WTC11 (cell line): ENCODE results near the gene JAKMIP3. TPM values are rescaled to one million over a fixed set of nuclear protein-coding genes. Genes with fewer than 3 reads are reported as not detected.

Source experiments
- ATAC-seq: fragments of 200-7000 bp; cut with Tn5 transposase; 2 replicates; pipeline ENCODE4 v1.10.0; 2021; ENCODE audit warnings: mild to moderate bottlenecking, moderate library complexity
- CTCF ChIA-PET: fragments of 300-600 bp; sonication (Branson Sonifier 250); formaldehyde crosslinking; loops from one replicate; lab custom pipeline; 2021; ENCODE audit warnings: antibody characterized with exemption; lab: Charles Lee
- POLR2A ChIA-PET: fragments of 350-600 bp; sonication (Branson Sonifier 250); formaldehyde crosslinking; loops from one replicate; lab custom pipeline; 2021; ENCODE audit warnings: antibody characterized with exemption; lab: Charles Lee
- DNase-seq: peaks from one replicate; pipeline ENCODE4 v3.0.0; 2021; ENCODE audit warnings: low spot score
- H3K27ac Mint-ChIP-seq: 2 replicates; pipeline ENCODE4 v1.8.0; 2021; ENCODE audit warnings: mixed read lengths
- H3K27me3 Mint-ChIP-seq: 2 replicates; pipeline ENCODE4 v1.8.0; 2021; ENCODE audit warnings: low read depth, mild to moderate bottlenecking, moderate library complexity, mixed read lengths
- H3K36me3 Mint-ChIP-seq: 2 replicates; pipeline ENCODE4 v1.8.0; 2021; ENCODE audit warnings: mixed read lengths
- H3K4me1 Mint-ChIP-seq: 2 replicates; pipeline ENCODE4 v1.8.0; 2022; ENCODE audit warnings: mixed read lengths
- H3K4me3 Mint-ChIP-seq: 2 replicates; pipeline ENCODE4 v1.8.0; 2021; ENCODE audit warnings: mild to moderate bottlenecking, moderate library complexity, mixed read lengths
- H3K9me3 Mint-ChIP-seq: 2 replicates; pipeline ENCODE4 v1.8.0; 2021; ENCODE audit warnings: mixed read lengths
- ATF1 ChIP-seq: sonication (generic); formaldehyde crosslinking; IDR thresholded peaks from 2 replicates; pipeline ENCODE4 v1.8.1; 2023; ENCODE audit warnings: mild to moderate bottlenecking, moderate library complexity, missing genetic modification reagents
- ATF2 ChIP-seq: sonication (generic); formaldehyde crosslinking; IDR thresholded peaks from 2 replicates; pipeline ENCODE4 v1.8.1; 2022; ENCODE audit warnings: low read depth, missing genetic modification reagents, borderline replicate concordance
- E2F5 ChIP-seq: sonication (generic); formaldehyde crosslinking; IDR thresholded peaks from 2 replicates; pipeline ENCODE4 v1.8.1; 2022; ENCODE audit warnings: mild to moderate bottlenecking, moderate library complexity, missing genetic modification reagents
- EMX1 ChIP-seq: fragments of 250-450 bp; sonication (Bioruptor Pico); IDR thresholded peaks from 2 replicates; pipeline ENCODE4 v1.8.0; 2021; ENCODE audit warnings: mild to moderate bottlenecking
- ESRRA ChIP-seq: sonication (generic); formaldehyde crosslinking; IDR thresholded peaks from 2 replicates; pipeline ENCODE4 v1.8.1; 2022; ENCODE audit warnings: mild to moderate bottlenecking, missing genetic modification reagents, borderline replicate concordance
- MLX ChIP-seq: sonication (generic); formaldehyde crosslinking; IDR thresholded peaks from 2 replicates; pipeline ENCODE4 v1.8.1; 2023; ENCODE audit warnings: mild to moderate bottlenecking, missing genetic modification reagents, moderate library complexity
- PRDM15 ChIP-seq: sonication (generic); formaldehyde crosslinking; IDR thresholded peaks from 2 replicates; pipeline ENCODE4 v1.8.0; 2022; ENCODE audit warnings: missing genetic modification reagents
- SMAD3 ChIP-seq: sonication (generic); formaldehyde crosslinking; IDR thresholded peaks from 2 replicates; pipeline ENCODE4 v1.8.0; 2022; ENCODE audit warnings: missing genetic modification reagents, mild to moderate bottlenecking, borderline replicate concordance
- SOX15 ChIP-seq: fragments of 250-450 bp; sonication (Bioruptor Pico); IDR thresholded peaks from 2 replicates; pipeline ENCODE4 v1.9.0; 2021; ENCODE audit warnings: mild to moderate bottlenecking
- TP53 ChIP-seq: sonication (generic); formaldehyde crosslinking; IDR thresholded peaks from 2 replicates; pipeline ENCODE4 v1.8.1; 2023; ENCODE audit warnings: mild to moderate bottlenecking, missing genetic modification reagents
- USF2 ChIP-seq: sonication (generic); formaldehyde crosslinking; IDR thresholded peaks from 2 replicates; pipeline ENCODE4 v1.8.1; 2023; ENCODE audit warnings: mild to moderate bottlenecking, missing genetic modification reagents, moderate library complexity
- ZNF232 ChIP-seq: sonication (generic); formaldehyde crosslinking; IDR thresholded peaks from 2 replicates; pipeline ENCODE4 v1.8.0; 2022; ENCODE audit warnings: mild to moderate bottlenecking, missing genetic modification reagents
- ZNF416 ChIP-seq: fragments of 250-450 bp; sonication (Bioruptor Pico); IDR thresholded peaks from 2 replicates; pipeline ENCODE4 v1.9.0; 2021; ENCODE audit warnings: mild to moderate bottlenecking, inconsistent platforms
- ZNF671 ChIP-seq: fragments of 250-450 bp; sonication (Bioruptor Pico); IDR thresholded peaks from 2 replicates; pipeline ENCODE4 v1.8.0; 2021; ENCODE audit warnings: mild to moderate bottlenecking
- total RNA-seq: library from RNA; stranded (reverse); gene quantifications from 3 replicates; pipeline ENCODE4 v1.2.3, GENCODE V29; 2021

JAKMIP3 gene
- total RNA-seq, 1 experiment from 2014 or later = 1.7 TPM

GRCh38 chr10:132045324-132045723, 20.4 kb upstream of the JAKMIP3 start (continued):
- no peak for TF ChIP-seq ATF1 (CRISPR knock-in tag)
- TF ChIP-seq PRDM15 = no peak
- TF ChIP-seq USF2 (CRISPR knock-in tag) = no peak
- TF ChIP-seq TP53 (CRISPR knock-in tag) = no peak
- TF ChIP-seq SOX15 (CRISPR knock-in tag) = no peak
- no peak for TF ChIP-seq ATF2 (CRISPR knock-in tag)
- TF ChIP-seq EMX1 (CRISPR knock-in tag) = no peak
- TF ChIP-seq MLX = no peak

- CTCF ChIA-PET = interaction anchor here (1.0 to 1.2 kb wide), 3 partner anchors 25 to 95 kb away, joined by 3 to 4 read pairs (median 3); no protein-coding TSS in a partner anchor
- Mint-ChIP-seq H3K9me3 (peaks cover 8% of the 10 kb centered on the region), H3K4me1 (peaks cover 29% of the 10 kb centered on the region), H3K36me3 (peaks cover 7% of the 10 kb centered on the region)
- DNase-seq = no peak
- no peak for TF ChIP-seq ZNF416 (CRISPR knock-in tag)
- TF ChIP-seq, all 79 proteins: peak for 0
- POLR2A ChIA-PET = no interaction called here
- H3K4me3 Mint-ChIP-seq = no peak overlapping the region
- no peak for ATAC-seq
- H3K27ac Mint-ChIP-seq = no peak overlapping the region
- no peaks in the 10 kb centered on the region; the same call in 1 of the 2 replicates for H3K27me3 Mint-ChIP-seq
Measured at GRCh38 chr10:132047575-132048293, 18.0 kb upstream of the JAKMIP3 start.

GRCh38 chr10:132048294-132048667, 17.5 kb upstream of the JAKMIP3 start:
- H3K27ac Mint-ChIP-seq = no peak overlapping the region
- ATAC-seq (no peak), DNase-seq (no peak)
- H3K4me1 Mint-ChIP-seq = peaks cover 29% of the 10 kb centered on the region
- POLR2A ChIA-PET = no interaction called here
- CTCF ChIA-PET = interaction anchor here (0.6 to 1.2 kb wide), 3 partner anchors 94 to 141 kb away, joined by 3 to 4 read pairs (median 3); no protein-coding TSS in a partner anchor
- H3K9me3 Mint-ChIP-seq = peaks cover 13% of the 10 kb centered on the region
- no peak for TF ChIP-seq ZNF232 (CRISPR knock-in tag)
- no peak for TF ChIP-seq SMAD3 (CRISPR knock-in tag)
- H3K4me3 Mint-ChIP-seq = no peak overlapping the region
- peaks cover 12% of the 10 kb centered on the region for H3K36me3 Mint-ChIP-seq
- H3K27me3 Mint-ChIP-seq = peaks cover 5% of the 10 kb centered on the region

- H3K27me3 Mint-ChIP-seq = peaks cover 5% of the 10 kb centered on the region
- DNase-seq = no peak
- peaks cover 24% of the 10 kb centered on the region for H3K9me3 Mint-ChIP-seq
- no peak for ATAC-seq
- peaks cover 11% of the 10 kb centered on the region for H3K4me1 Mint-ChIP-seq
- ChIA-PET CTCF (interaction anchor here (0.7 to 1.0 kb wide), 6 partner anchors 14 to 93 kb away, joined by 3 to 5 read pairs (median 4); partner anchors contain the start of gene JAKMIP3), POLR2A (no interaction called here)
- H3K36me3 Mint-ChIP-seq = peaks cover 16% of the 10 kb centered on the region
- H3K4me3 Mint-ChIP-seq = no peak overlapping the region
- H3K27ac Mint-ChIP-seq = no peak overlapping the region
- TF ChIP-seq ESRRA (CRISPR knock-in tag) (no peak), ZNF671 (CRISPR knock-in tag) (no peak), E2F5 (CRISPR knock-in tag) (no peak)
- TF ChIP-seq, all 79 proteins: peak for 0
Measured at GRCh38 chr10:132050191-132050590, 15.6 kb upstream of the JAKMIP3 start.
